ENCODE results near the gene AKAP11.

AKAP11 gene

GRCh38 chr13:42333613-42334328 lies 61.8 kb downstream of the AKAP11 start:
- DNase-seq (no peak), ATAC-seq (peak; percentile 76)

DNA sequence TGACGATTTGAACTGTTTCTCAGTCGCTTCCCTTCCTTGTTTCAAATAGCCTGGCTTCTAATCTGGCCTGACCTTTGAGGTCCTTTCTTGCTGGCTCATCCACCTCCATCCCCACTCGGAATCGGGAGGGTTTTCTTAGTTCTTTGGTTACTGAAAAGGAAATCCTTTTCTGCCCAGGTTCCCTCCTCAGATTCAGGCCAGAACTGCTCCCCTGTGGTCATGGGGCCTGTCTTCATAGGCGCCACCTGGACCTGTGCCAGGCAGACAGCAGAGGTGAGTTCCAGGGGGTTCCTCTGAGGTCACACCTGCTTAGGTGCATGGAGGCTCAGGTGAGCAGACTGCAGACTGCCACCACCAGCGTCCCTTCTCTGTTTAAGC lies 62.4 kb downstream of the AKAP11 start:
- ATAC-seq, result peak; percentile 9
- no peak for DNase-seq

DNA sequence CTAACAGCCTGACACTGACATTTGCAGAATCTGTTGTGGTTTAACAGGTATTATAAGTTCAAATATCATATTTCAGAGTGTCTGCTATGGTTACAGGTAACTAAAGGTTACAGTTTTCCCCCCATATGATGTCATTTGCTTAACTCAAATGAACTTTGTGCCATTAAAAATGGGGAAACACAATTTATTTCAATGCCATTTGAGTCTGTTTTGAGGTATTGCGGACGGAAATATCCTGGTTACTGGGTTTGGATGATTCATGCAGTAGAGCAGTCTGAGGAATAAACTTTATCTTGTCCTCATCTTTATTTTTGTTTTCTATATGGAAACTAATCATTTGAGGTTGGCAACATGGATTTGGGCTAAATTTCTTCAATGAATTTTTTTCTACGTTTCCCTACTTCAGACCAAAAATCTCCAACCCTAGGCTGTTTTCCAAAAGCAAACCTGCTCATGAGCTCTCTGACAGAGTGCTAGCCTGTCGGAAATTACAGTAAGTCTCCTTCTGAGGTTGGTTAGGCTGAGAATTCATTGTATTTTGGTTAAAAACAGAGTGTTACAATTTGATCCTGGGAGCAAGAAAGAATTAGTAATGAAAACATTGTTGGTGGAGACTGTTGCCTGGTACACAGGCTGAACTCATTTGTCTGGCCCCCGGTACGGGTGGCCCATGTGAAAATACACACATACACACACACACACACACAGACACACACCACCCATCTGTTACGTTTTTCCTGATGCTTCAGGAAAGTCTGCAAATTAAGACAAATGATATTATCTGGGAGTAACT lies 66.1 kb downstream of the AKAP11 start:
- no peak for DNase-seq
- peak; percentile 41 for ATAC-seq

DNA sequence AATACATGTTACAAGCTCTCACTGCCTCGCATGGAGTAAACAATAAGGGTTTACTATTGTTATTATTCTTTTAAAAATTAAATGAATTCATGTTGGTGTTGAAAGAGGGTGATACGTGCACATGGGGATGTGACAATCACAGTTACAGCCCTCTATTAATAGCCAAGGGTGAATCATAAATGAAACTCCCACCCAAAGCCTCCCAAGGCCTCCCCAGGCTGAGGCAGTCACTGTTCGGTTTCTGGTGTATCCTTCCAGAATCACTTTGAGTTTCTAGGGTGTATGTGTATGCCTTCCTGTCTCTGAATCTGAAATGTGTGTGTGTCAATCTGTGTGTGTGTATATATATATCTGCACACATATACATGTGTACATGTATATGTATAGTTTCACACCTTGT lies 73.4 kb downstream of the AKAP11 start:
- DNase-seq, result no peak
- peak; percentile 57 for ATAC-seq

- DNase-seq, result peak; percentile 53
- ATAC-seq, result peak; percentile 72
These were observed 76.6 kb downstream of the AKAP11 start for GRCh38 chr13:42348576-42348975.

DNA sequence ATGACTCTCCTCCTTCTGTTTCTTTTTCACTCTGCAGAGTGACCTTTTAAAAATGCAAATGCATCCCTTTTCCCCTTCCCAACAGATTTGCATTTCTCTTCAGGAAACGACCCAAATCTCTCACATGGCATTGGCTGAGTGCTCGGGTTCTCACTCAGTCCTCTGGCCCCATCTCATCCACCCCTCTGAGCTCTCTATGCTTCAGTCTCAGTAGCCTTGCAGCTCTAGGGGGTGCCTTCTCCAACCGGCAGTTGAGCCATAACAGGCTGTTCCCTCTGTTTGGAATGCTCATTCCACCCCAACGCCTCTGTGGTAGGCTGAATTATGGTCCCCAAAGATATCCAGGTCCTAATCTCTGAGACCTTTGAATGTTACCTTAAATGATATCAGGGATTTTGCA lies 78.2 kb downstream of the AKAP11 start:
- DNase-seq (no peak), ATAC-seq (peak; percentile 6)

DNA sequence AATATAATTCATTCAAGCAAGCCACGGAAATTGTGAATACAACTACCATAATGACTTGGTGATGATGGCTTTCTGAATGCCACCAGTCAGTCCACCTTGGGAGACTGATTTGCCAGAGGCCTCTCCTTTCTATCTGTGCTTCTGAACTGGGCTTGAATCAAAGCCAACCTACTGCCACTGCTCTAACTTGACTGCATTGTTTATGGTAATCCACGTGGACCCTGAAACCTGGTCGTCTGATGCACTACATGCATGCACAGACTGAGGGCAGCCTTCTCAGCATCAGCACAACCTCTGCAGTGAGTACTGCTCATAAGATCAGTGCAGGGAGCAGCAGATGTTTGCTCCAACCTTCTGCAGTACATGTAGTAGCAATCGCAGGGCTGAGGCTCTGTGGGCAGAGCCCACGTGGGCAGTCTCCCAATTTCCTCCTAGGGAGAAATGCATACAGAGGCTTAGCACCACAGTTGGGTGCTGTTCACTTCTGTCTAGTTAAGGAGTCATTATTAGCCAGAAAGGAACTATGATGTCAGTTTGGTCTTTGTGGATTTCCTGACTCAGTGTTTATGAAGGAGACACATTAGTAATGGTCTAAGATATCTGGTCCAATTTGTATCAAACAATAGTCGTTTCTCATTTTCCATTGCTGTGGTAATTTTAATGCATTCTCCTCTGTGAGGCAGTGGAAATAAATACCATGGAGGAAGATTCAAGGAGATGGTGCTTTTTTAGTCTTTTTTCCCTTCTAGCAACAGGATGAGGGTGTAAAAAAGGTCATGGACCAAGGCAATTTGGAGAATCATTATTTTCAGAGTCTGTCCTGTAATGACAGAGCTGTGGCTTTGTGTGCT lies 82.5 kb downstream of the AKAP11 start:
- ATAC-seq (peak; percentile 69), DNase-seq (peak; percentile 36)

- DNase-seq, result peak; percentile 61
- peak; percentile 62 for ATAC-seq
These were observed 83.1 kb downstream of the AKAP11 start for GRCh38 chr13:42355092-42355485.

- ATAC-seq (no peak), DNase-seq (no peak)
These were observed 83.7 kb downstream of the AKAP11 start for GRCh38 chr13:42355491-42356183.

- ATAC-seq, result peak; percentile 12
These were observed 84.2 kb downstream of the AKAP11 start for GRCh38 chr13:42356184-42356575.

DNA sequence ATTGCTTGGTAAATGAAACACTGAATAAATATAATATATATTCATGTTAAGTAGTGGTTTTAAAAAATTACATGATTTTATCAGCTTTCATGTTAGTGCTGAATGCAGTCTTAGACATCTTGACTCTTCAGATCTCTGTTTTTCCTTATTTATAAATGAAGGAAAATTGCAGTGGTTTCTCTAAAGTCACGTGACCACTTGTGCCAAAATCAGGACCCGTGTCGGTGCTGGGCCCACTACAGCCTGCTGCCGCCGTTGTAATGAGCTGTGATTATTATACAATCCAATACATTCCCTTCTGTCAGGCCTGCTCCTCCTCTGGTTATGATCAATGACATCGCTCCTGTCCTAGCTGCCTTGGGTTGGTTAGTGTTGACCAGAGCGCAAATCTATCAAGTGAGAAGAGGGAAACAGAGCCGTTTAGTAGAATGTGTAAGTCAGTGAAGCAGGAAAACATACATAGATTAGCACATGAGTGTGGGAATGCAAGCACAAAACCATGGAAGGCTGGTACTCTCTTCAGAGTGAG lies 88.2 kb downstream of the AKAP11 start:
- ATAC-seq (no peak), DNase-seq (no peak)

More at GRCh38 chr13:42356184-42356575, 84.2 kb downstream of the AKAP11 start:
- peak; percentile 31 for DNase-seq

DNA sequence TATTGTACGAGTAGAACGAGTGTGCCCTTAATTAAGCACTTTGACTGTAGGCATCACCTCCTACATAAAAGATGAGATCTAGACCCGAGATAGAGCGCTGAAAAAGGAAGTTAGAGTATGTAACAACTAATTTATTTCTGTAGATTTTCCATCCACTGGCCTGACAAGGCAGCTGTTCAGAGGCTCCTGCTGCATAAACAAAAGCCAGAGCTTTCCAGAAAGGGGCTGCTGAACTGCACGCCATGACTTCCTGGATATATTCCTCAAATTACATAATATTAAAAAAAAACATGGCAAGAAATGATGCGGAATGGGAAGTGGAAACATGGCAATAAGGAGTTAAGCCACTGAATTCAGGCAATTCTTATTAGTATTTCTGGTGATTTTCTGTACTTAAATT lies 89.7 kb downstream of the AKAP11 start:
- ATAC-seq (no peak), DNase-seq (no peak)

DNA sequence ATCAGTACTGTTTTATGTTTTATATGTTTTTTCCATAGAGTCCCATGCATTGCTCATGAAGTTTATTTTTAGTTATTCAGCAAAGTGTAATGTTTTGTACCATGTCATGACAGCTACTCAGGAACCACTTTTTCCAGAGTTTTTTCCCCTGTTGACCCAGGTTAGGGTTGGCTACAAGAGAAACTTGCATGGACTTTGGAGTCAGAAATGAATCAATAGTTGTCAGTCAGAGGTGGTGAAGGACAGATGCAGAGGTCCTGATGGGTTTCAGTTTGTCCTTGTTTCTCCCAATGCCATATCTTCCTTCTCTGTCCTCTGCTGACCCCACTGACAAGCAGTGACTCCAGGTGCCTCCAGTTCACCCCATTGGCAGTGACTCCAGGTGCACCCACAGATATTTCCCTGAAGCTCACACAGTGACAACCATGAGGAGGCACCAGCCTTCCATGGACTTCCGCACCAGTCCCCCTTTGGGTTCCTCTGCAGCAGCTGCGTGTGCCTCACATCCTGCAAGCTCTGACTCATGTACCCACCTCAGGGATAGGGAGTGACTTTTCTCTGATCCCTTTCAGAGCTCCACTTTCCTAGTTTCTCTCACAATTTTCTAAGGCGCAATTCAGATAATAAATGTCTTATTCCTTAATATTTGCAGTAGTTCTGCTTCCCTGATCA lies 92.1 kb downstream of the AKAP11 start:
- ATAC-seq (no peak), DNase-seq (no peak)

DNA sequence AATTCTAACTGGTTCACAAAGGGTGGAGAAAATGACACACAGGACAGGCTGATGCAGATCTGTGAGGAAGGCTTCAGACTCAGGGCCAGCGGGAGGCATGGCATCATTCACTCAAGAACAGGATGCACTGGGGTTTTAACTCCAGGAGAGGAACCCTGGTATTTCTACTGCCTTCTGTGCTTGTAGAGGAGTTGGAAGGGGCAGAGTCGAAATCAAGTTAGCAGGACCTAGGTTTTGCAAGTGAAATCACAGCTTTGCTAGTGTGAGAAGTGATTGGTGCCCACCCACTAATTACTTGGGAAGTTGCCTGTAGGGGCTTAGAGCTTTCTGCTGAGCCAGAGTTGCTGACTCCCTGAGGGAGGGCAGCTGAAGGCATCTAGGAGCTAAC lies 92.7 kb downstream of the AKAP11 start:
- ATAC-seq (peak; percentile 21), DNase-seq (no peak)

- ATAC-seq (no peak), DNase-seq (no peak)
These were observed 95.9 kb downstream of the AKAP11 start for GRCh38 chr13:42367831-42368230.

- no peak for DNase-seq
- peak; percentile 78 for ATAC-seq
These were observed 97.3 kb downstream of the AKAP11 start for GRCh38 chr13:42369071-42369797.

- no peak for ATAC-seq
- no peak for DNase-seq
These were observed 98.3 kb downstream of the AKAP11 start for GRCh38 chr13:42370229-42370628.

Measured in stimulated activated naive CD8-positive, alpha-beta T cell treated with anti-CD3 and anti-CD28 coated beads, Interleukin-15, Interleukin-2, amounts not matched to agents 100 U/mL and 50 U/mL, for 24 hours (primary cell).